IMR-90 (cell line): ENCODE results near the gene TTLL11. TPM values are rescaled to one million over a fixed set of nuclear protein-coding genes. Genes with fewer than 3 reads are reported as not detected.

ENCODE experiments used
- ATAC-seq: fragments of 200-7000 bp; cut with Tn5 transposase; 2 replicates; pipeline ENCODE4 v1.9.1; 2020; ENCODE audit warnings: low read depth, mild to moderate bottlenecking, moderate library complexity
- BruUV-seq: library from RNA; stranded (reverse); fragments of 400-500 nt; replicated peaks from 2 replicates; lab custom pipeline; 2021; lab: Mats Ljungman, UMichigan
- CTCF ChIA-PET: fragments of 300-600 bp; formaldehyde crosslinking; extraction: SDS; loops from one replicate; lab custom pipeline; 2021; ENCODE audit warnings: antibody characterized with exemption; lab: Yijun Ruan, JAX
- POLR2A ChIA-PET: fragments of 300-600 bp; sonication (Branson Sonifier 250); formaldehyde crosslinking; loops from one replicate; lab custom pipeline; 2022; ENCODE audit warnings: antibody characterized with exemption; ENCODE audit not compliant: unreplicated experiment; lab: Charles Lee
- DNase-seq: peaks from one replicate; pipeline ENCODE4 v3.0.0; 2013
- H2AFZ ChIP-seq: replicated peaks from 2 replicates; pipeline ENCODE3; 2013; ENCODE audit warnings: low read length, mild to moderate bottlenecking; ENCODE audit not compliant: poor library complexity
- H2AK5ac ChIP-seq: 2 replicates; pipeline ENCODE4 v1.6.1; 2013; ENCODE audit warnings: low read depth, low read length, inconsistent platforms
- H2AK9ac ChIP-seq: replicated peaks from 2 replicates; pipeline ENCODE3; 2013; ENCODE audit warnings: mild to moderate bottlenecking, low read depth, low read length, moderate library complexity; ENCODE audit not compliant: poor library complexity
- H2BK120ac ChIP-seq: 2 replicates; pipeline ENCODE4 v1.6.1; 2013; ENCODE audit warnings: low read depth, low read length, inconsistent platforms
- H2BK15ac ChIP-seq: 3 replicates; pipeline ENCODE4 v1.6.1; 2013; ENCODE audit warnings: low read depth, low read length, inconsistent platforms
- H2BK20ac ChIP-seq: 2 replicates; pipeline ENCODE4 v1.6.1; 2013; ENCODE audit warnings: low read depth, mild to moderate bottlenecking, inconsistent platforms, low read length, moderate library complexity
- H2BK5ac ChIP-seq: 2 replicates; pipeline ENCODE4 v1.6.1; 2013; ENCODE audit warnings: mild to moderate bottlenecking, low read depth, low read length, inconsistent platforms; ENCODE audit not compliant: poor library complexity, severe bottlenecking
- H3K14ac ChIP-seq: replicated peaks from 2 replicates; pipeline ENCODE4 v1.6.1; 2013; ENCODE audit warnings: low read depth, low read length, inconsistent platforms
- H3K18ac ChIP-seq: 2 replicates; pipeline ENCODE4 v1.6.1; 2013; ENCODE audit warnings: low read depth, low read length, control low read depth
- H3K23ac ChIP-seq: 2 replicates; pipeline ENCODE4 v1.6.1; 2013; ENCODE audit warnings: low read depth, low read length, inconsistent platforms
- H3K27ac ChIP-seq: 2 replicates; pipeline ENCODE4 v1.5.1; 2013; ENCODE audit warnings: mild to moderate bottlenecking, control low read depth, low read length; ENCODE audit not compliant: insufficient read depth
- H3K27me3 ChIP-seq: 2 replicates; pipeline ENCODE4 v1.6.1; 2013; ENCODE audit warnings: low read length; ENCODE audit not compliant: control insufficient read depth, insufficient read depth
- H3K36me3 ChIP-seq: 2 replicates; pipeline ENCODE4 v1.6.1; 2013; ENCODE audit warnings: low read length, mixed read lengths; ENCODE audit not compliant: control insufficient read depth, insufficient read depth
- H3K4ac ChIP-seq: 2 replicates; pipeline ENCODE4 v1.6.1; 2013; ENCODE audit warnings: low read depth, low read length, inconsistent platforms
- H3K4me1 ChIP-seq: 2 replicates; pipeline ENCODE4 v1.6.1; 2013; ENCODE audit warnings: low read length, mixed read lengths; ENCODE audit not compliant: control insufficient read depth, insufficient read depth
- H3K4me2 ChIP-seq: 2 replicates; pipeline ENCODE4 v1.6.1; 2013; ENCODE audit warnings: low read depth, mild to moderate bottlenecking, control low read depth, low read length, moderate library complexity
- H3K4me3 ChIP-seq: 2 replicates; pipeline ENCODE4 v1.5.1; 2013; ENCODE audit warnings: low read depth, mild to moderate bottlenecking, control low read depth, low read length, moderate library complexity; ENCODE audit not compliant: insufficient read depth
- H3K56ac ChIP-seq: 2 replicates; pipeline ENCODE4 v1.6.1; 2013; ENCODE audit warnings: low read length, inconsistent platforms; ENCODE audit not compliant: insufficient read depth; ENCODE audit errors: extremely low read depth
- H3K79me1 ChIP-seq, 2 experiments: 2 replicates each; pipeline ENCODE4 v1.6.1; 2013; ENCODE audit warnings: low read length in 2 of 2, inconsistent platforms in 1 of 2, low read depth in 1 of 2
- H3K9ac ChIP-seq: 2 replicates; pipeline ENCODE4 v1.6.1; 2013; ENCODE audit warnings: low read depth, low read length, control low read depth
- H3K9me1 ChIP-seq: 2 replicates; pipeline ENCODE4 v1.6.1; 2013; ENCODE audit warnings: low read length, inconsistent platforms; ENCODE audit not compliant: insufficient read depth
- H3K9me3 ChIP-seq: 2 replicates; pipeline ENCODE4 v1.6.1; 2013; ENCODE audit warnings: low read length; ENCODE audit not compliant: control insufficient read depth, insufficient read depth
- H4K20me1 ChIP-seq: 2 replicates; pipeline ENCODE4 v1.6.1; 2013; ENCODE audit warnings: low read length, inconsistent platforms; ENCODE audit not compliant: insufficient read depth
- H4K5ac ChIP-seq: 2 replicates; pipeline ENCODE4 v1.6.1; 2013; ENCODE audit warnings: mild to moderate bottlenecking, low read depth, low read length, control low read depth
- H4K8ac ChIP-seq, 2 experiments: 2 replicates each; pipeline ENCODE4 v1.6.1; 2013; ENCODE audit warnings: low read depth in 2 of 2, low read length in 2 of 2, control low read depth in 1 of 2, inconsistent platforms in 1 of 2
- H4K91ac ChIP-seq: 2 replicates; pipeline ENCODE4 v1.6.1; 2013; ENCODE audit warnings: low read depth, low read length, inconsistent platforms; ENCODE audit not compliant: insufficient read depth
- CEBPB ChIP-seq: IDR thresholded peaks from 2 replicates; pipeline ENCODE4 v1.6.1; 2012; ENCODE audit warnings: low read depth, low read length, improper control_type of control experiment
- FOS ChIP-seq: fragments of 150-350 bp; IDR thresholded peaks from 2 replicates; pipeline ENCODE4 v1.6.1; 2016; ENCODE audit warnings: low read depth, low read length
- MAFK ChIP-seq: IDR thresholded peaks from 2 replicates; pipeline ENCODE4 v1.6.1; 2012; ENCODE audit warnings: low read depth, low read length, improper control_type of control experiment
- MAZ ChIP-seq: IDR thresholded peaks from 2 replicates; pipeline ENCODE4 v1.6.1; 2012; ENCODE audit warnings: low read depth, mild to moderate bottlenecking, low read length, improper control_type of control experiment, moderate library complexity, borderline replicate concordance
- POLR2A ChIP-seq: IDR thresholded peaks from 2 replicates; pipeline ENCODE4 v1.6.1; 2012; ENCODE audit warnings: mild to moderate bottlenecking, low read depth, low read length
- RAD21 ChIP-seq: IDR thresholded peaks from 2 replicates; pipeline ENCODE4 v1.6.1; 2012; ENCODE audit warnings: low read length, improper control_type of control experiment
- USF2 ChIP-seq: fragments of 150-350 bp; IDR thresholded peaks from 2 replicates; pipeline ENCODE4 v1.6.1; 2017; ENCODE audit warnings: mild to moderate bottlenecking, antibody characterized with exemption, low read length, low read depth
- WGBS, 2 experiments: methylation state at CpG; one replicate each; pipeline versions ENCODE4 v1.1.5 to v1.1.7; 2013; ENCODE audit warnings: missing lambda C conversion rate in 2 of 2; ENCODE audit not compliant: insufficient read length in 1 of 2; ENCODE audit errors: extremely low coverage in 2 of 2; 5-methylcytosine and 5-hydroxymethylcytosine counted together
- dilution Hi-C: fragments of 300-500 bp; cut with HindIII; formaldehyde crosslinking; loops from one replicate; pipeline ENCODE4 v1.14.3; 2018; ENCODE audit warnings: low sequenced_read_pairs; ENCODE audit not compliant: unreplicated experiment
- in situ Hi-C: fragments of 300-500 bp; cut with MboI; formaldehyde crosslinking; loops from 3 replicates; pipeline ENCODE4 v1.14.3; 2019; ENCODE audit warnings: low sequenced_read_pairs, inconsistent platforms, mixed read lengths
- intact Hi-C: fragments of 100-400 bp; cut with micrococcal nuclease; formaldehyde crosslinking; loops from 2 replicates; pipeline ENCODE4 v1.10.0; 2022
- polyA plus RNA-seq, 3 experiments: library from polyadenylated mRNA; depleted of rRNA; stranded (reverse); fragments of >200 nt; gene quantifications; 2 replicates each; pipeline ENCODE4 v1.2.3, GENCODE V29; 2012; ENCODE audit warnings: low replicate concordance in 1 of 3
- total RNA-seq: library from RNA; depleted of rRNA; stranded (reverse); fragments of >200 nt; gene quantifications from 2 replicates; pipeline ENCODE4 v1.2.3, GENCODE V29; 2012
- TF ChIP-seq, protein P1 (sequence below): conservative IDR thresholded peaks from 2 replicates; pipeline ENCODE4 v1.5.1; 2012; ENCODE audit warnings: mild to moderate bottlenecking, low read depth, low read length, improper control_type of control experiment

The TTLL11 gene
- total and polyA plus RNA-seq, 2 of the 4 experiments (the other 2 are of a cell fraction), result 2.0 to 4.6 TPM

GRCh38 chr9:121876255-121876654 is 216.9 kb downstream of the TTLL11 start (continued):
- TF ChIP-seq, protein P1, sequence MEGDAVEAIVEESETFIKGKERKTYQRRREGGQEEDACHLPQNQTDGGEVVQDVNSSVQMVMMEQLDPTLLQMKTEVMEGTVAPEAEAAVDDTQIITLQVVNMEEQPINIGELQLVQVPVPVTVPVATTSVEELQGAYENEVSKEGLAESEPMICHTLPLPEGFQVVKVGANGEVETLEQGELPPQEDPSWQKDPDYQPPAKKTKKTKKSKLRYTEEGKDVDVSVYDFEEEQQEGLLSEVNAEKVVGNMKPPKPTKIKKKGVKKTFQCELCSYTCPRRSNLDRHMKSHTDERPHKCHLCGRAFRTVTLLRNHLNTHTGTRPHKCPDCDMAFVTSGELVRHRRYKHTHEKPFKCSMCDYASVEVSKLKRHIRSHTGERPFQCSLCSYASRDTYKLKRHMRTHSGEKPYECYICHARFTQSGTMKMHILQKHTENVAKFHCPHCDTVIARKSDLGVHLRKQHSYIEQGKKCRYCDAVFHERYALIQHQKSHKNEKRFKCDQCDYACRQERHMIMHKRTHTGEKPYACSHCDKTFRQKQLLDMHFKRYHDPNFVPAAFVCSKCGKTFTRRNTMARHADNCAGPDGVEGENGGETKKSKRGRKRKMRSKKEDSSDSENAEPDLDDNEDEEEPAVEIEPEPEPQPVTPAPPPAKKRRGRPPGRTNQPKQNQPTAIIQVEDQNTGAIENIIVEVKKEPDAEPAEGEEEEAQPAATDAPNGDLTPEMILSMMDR, result no peak
- TF ChIP-seq POLR2A (no peak), MAFK (no peak), MAZ (no peak)

DNA sequence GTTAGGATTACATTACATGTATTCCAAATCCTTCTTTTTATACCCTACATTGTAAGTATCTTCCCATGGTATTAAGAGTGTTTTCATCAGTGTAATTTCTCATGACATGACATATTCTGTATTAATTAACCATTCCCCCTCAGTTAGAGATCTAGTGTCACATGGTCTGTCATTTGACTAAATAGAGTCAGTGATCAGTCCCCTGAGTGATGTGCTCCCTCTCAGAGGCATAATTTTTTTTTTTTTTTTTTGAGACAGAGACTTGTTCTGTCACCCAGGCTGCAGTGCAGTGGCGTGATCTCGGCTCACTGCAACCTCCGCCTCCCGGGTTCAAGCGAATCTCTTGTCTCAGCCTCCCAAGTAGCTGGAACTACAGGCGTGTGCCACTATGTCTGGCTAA is 218.6 kb downstream of the TTLL11 start:
- Histone ChIP-seq H4K91ac (no peak overlapping the region), H3K36me3 (no peaks in the 10 kb centered on the region), H3K4me2 (no peak overlapping the region), H2AK9ac (no peak overlapping the region), H3K4ac (no peak overlapping the region), H2BK120ac (no peak overlapping the region), H3K9ac (no peak overlapping the region), H3K4me3 (no peak overlapping the region), H4K20me1 (peaks cover 3% of the 10 kb centered on the region; the same call in 1 of the 2 replicates), H3K79me1 (no peaks in the 10 kb centered on the region), H2BK15ac (no peak overlapping the region), H2BK20ac (no peak overlapping the region), H4K5ac (no peak overlapping the region), H3K9me1 (peaks cover 14% of the 10 kb centered on the region), H3K23ac (no peak overlapping the region), H3K4me1 (peaks cover 9% of the 10 kb centered on the region), H3K9me3 (no peaks in the 10 kb centered on the region), H4K8ac (no peak overlapping the region), H3K18ac (no peak overlapping the region), H3K14ac (no peak overlapping the region), H3K56ac (no peak overlapping the region), H2AK5ac (no peak overlapping the region), H2BK5ac (no peak overlapping the region), H3K27me3 (peaks cover 7% of the 10 kb centered on the region; the same call in 1 of the 2 replicates), H3K27ac (no peak overlapping the region), H2AFZ (no peak overlapping the region)
- ATAC-seq (no peak), DNase-seq (no peak)
- WGBS, 2 experiments, result no CpG with 5 or more reads among the region's 6 CpGs
- dilution Hi-C loops (no loop called here), in situ Hi-C loops (no loop called here), intact Hi-C loops (no loop called here)
- ChIA-PET POLR2A (no interaction called here), CTCF (no interaction called here)
- BruUV-seq, result no TSS peak
- TF ChIP-seq POLR2A (no peak), RAD21 (no peak), MAFK (no peak), FOS (no peak), CEBPB (no peak), USF2 (no peak)
